ENCODE results near the gene KIAA1614. TPM values are rescaled to one million over a fixed set of nuclear protein-coding genes. Genes with fewer than 3 reads are reported as not detected.

KIAA1614 gene
- polyA plus RNA-seq, 1 of the 3 experiments (the other 2 are of a cell fraction): 1.1 TPM

- ChIA-PET CTCF (interaction anchor here (0.9 to 3.3 kb wide), 5 partner anchors 32 to 167 kb away, joined by 3 to 13 read pairs (median 4); no protein-coding TSS in a partner anchor), POLR2A (interaction anchor here (0.6 kb wide), 1 partner anchor 167 kb away, joined by 3 read pairs; no protein-coding TSS in a partner anchor)
- H3K27ac ChIP-seq (ENCODE audit: low read depth in 2 of 2, low read length in 1 of 2): no peak overlapping the region; a peak in 1 of 4 replicates
- H3K36me3 ChIP-seq (replicated peaks in 1 of 2; ENCODE audit: control insufficient read depth in 1 of 2, insufficient read depth in 2 of 2, low read length in 1 of 2): peaks cover 26 to 79% of the 10 kb centered on the region in 2 experiments
- 81% methylated on average over 4 of the region's 4 CpGs for WGBS (ENCODE audit: low lambda C conversion rate)
- DNase-seq: no peak
- H2AFZ ChIP-seq (ENCODE audit: low read depth): no peak overlapping the region
- H3K9me3 ChIP-seq: no peaks in the 10 kb centered on the region
- peaks cover 0 to 15% of the 10 kb centered on the region in 2 experiments; a peak in 2 of 4 replicates for H3K4me1 ChIP-seq (ENCODE audit: control insufficient read depth in 1 of 2, insufficient read depth in 2 of 2, low read depth in 1 of 2, low read length in 1 of 2)
- no peaks in the 10 kb centered on the region for H3K9me2 ChIP-seq
- no peaks in the 10 kb centered on the region; the same call in none of the 2 replicates for H3K79me2 ChIP-seq (ENCODE audit: insufficient read depth)
- no peaks in the 10 kb centered on the region for H3F3A ChIP-seq (replicated peaks; ENCODE audit: insufficient read depth)
- no peak overlapping the region for H3K4me2 ChIP-seq
- no peak overlapping the region for H3K9ac ChIP-seq
- H3K27me3 ChIP-seq (ENCODE audit: insufficient read depth): no peaks in the 10 kb centered on the region
- no peak overlapping the region for H3K4me3 ChIP-seq (ENCODE audit: low read depth in 2 of 2, low read length in 1 of 2)
- no peaks in the 10 kb centered on the region for H4K20me1 ChIP-seq (ENCODE audit: insufficient read depth)
- TF ChIP-seq MXI1 (IDR thresholded peaks at IDR 0.05; ENCODE audit: low read depth, low read length) (no peak), USF1 (IDR thresholded peaks at IDR 0.05; ENCODE audit: borderline replicate concordance, low read depth) (no peak), POLR2AphosphoS5 (IDR thresholded peaks at IDR 0.05; ENCODE audit: low read depth, low read length) (no peak), RFX5 (IDR thresholded peaks at IDR 0.05; ENCODE audit: low read length) (no peak), ELF1 (IDR thresholded peaks at IDR 0.05) (no peak), TEAD4 (IDR thresholded peaks at IDR 0.05; ENCODE audit: borderline replicate concordance, insufficient read depth) (no peak), YY1 (IDR thresholded peaks at IDR 0.05; ENCODE audit: low read depth) (no peak)
These were observed 62.9 kb downstream of the KIAA1614 start for GRCh38 chr1:180975551-180975950.

GRCh38 chr1:180976191-180976590 lies 63.5 kb downstream of the KIAA1614 start:
- CTCF ChIA-PET: interaction anchor here (0.9 to 3.3 kb wide), 4 partner anchors 40 to 166 kb away, joined by 3 to 13 read pairs (median 7); no protein-coding TSS in a partner anchor

More at GRCh38 chr1:180976191-180976590, 63.5 kb downstream of the KIAA1614 start:
- Histone ChIP-seq H3K9ac (no peak overlapping the region), H3K4me2 (no peak overlapping the region), H3F3A (replicated peaks; ENCODE audit: insufficient read depth) (no peaks in the 10 kb centered on the region), H3K4me1 (ENCODE audit: control insufficient read depth in 1 of 2, insufficient read depth in 2 of 2, low read depth in 1 of 2, low read length in 1 of 2) (peaks cover 0 to 15% of the 10 kb centered on the region in 2 experiments; a peak in 2 of 4 replicates), H4K20me1 (ENCODE audit: insufficient read depth) (no peaks in the 10 kb centered on the region), H3K9me2 (no peaks in the 10 kb centered on the region), H3K27ac (ENCODE audit: low read depth in 2 of 2, low read length in 1 of 2) (no peak overlapping the region; a peak in 1 of 4 replicates), H3K79me2 (ENCODE audit: insufficient read depth) (no peaks in the 10 kb centered on the region; the same call in none of the 2 replicates), H3K4me3 (ENCODE audit: low read depth in 2 of 2, low read length in 1 of 2) (no peak overlapping the region), H3K27me3 (ENCODE audit: insufficient read depth) (no peaks in the 10 kb centered on the region), H3K9me3 (no peaks in the 10 kb centered on the region), H3K36me3 (replicated peaks in 1 of 2; ENCODE audit: control insufficient read depth in 1 of 2, insufficient read depth in 2 of 2, low read length in 1 of 2) (peaks cover 33 to 79% of the 10 kb centered on the region in 2 experiments), H2AFZ (ENCODE audit: low read depth) (no peak overlapping the region)
- DNase-seq: no peak
- POLR2A ChIA-PET: interaction anchor here (0.6 kb wide), 1 partner anchor 166 kb away, joined by 3 read pairs; no protein-coding TSS in a partner anchor
- TF ChIP-seq REST (IDR thresholded peaks at IDR 0.05; ENCODE audit: low read depth, low read length) (no peak), NRF1 (IDR thresholded peaks at IDR 0.05; ENCODE audit: low read depth, low read length) (no peak), IRF3 (IDR thresholded peaks at IDR 0.05; ENCODE audit: low read depth, low read length) (no peak), USF1 (IDR thresholded peaks at IDR 0.05; ENCODE audit: borderline replicate concordance, low read depth) (no peak), YY1 (IDR thresholded peaks at IDR 0.05; ENCODE audit: low read depth) (no peak), EZH2phosphoT487 (IDR thresholded peaks at IDR 0.05; ENCODE audit: borderline replicate concordance, low read depth) (no peak)
- WGBS (ENCODE audit: low lambda C conversion rate): 94% methylated on average over 7 of the region's 12 CpGs
